HL-60 (cell line): Measurements from ENCODE around the gene LCE3C.

Source experiments
- DNase-seq, 2 experiments: peaks; one replicate each; pipeline ENCODE4 v3.0.0-alpha.2; 2010 to 2020; ENCODE audit warnings: low read depth in 1 of 2, low spot score in 1 of 2
- H3K27ac ChIP-seq: fragments of 250-450 bp; sonication (Bioruptor Pico); replicated peaks from 2 replicates; pipeline ENCODE4 v1.5.1; 2020; ENCODE audit warnings: mild to moderate bottlenecking, moderate library complexity
- H3K27me3 ChIP-seq: fragments of 250-450 bp; sonication (Bioruptor Pico); 2 replicates; pipeline ENCODE4 v1.5.1; 2021; ENCODE audit warnings: mild to moderate bottlenecking, moderate library complexity; ENCODE audit not compliant: insufficient read depth, poor library complexity, severe bottlenecking
- H3K4me3 ChIP-seq: replicated peaks from 2 replicates; pipeline ENCODE4 v1.5.1; 2011; ENCODE audit warnings: mild to moderate bottlenecking, control low read depth, low read length; ENCODE audit not compliant: insufficient read depth
- GABPA ChIP-seq: IDR thresholded peaks from 2 replicates; pipeline ENCODE4 v1.6.1; 2012; ENCODE audit warnings: low read depth
- POLR2AphosphoS5 ChIP-seq: IDR thresholded peaks from 2 replicates; pipeline ENCODE4 v1.6.1; 2012; ENCODE audit warnings: low read depth
- SPI1 ChIP-seq: IDR thresholded peaks from 2 replicates; pipeline ENCODE4 v1.6.1; 2012; ENCODE audit warnings: low read depth, mild to moderate bottlenecking, borderline replicate concordance
- TF ChIP-seq, protein P1 (sequence below): IDR thresholded peaks from 2 replicates; pipeline ENCODE4 v1.6.1; 2012; ENCODE audit warnings: low read depth; ENCODE audit not compliant: insufficient replicate concordance
- TF ChIP-seq, protein P2 (sequence below): IDR thresholded peaks from one replicate; pipeline ENCODE4 v1.5.1; 2011; ENCODE audit warnings: low read length, control low read depth, inconsistent platforms; ENCODE audit not compliant: insufficient read depth

Gene LCE3C

DNA sequence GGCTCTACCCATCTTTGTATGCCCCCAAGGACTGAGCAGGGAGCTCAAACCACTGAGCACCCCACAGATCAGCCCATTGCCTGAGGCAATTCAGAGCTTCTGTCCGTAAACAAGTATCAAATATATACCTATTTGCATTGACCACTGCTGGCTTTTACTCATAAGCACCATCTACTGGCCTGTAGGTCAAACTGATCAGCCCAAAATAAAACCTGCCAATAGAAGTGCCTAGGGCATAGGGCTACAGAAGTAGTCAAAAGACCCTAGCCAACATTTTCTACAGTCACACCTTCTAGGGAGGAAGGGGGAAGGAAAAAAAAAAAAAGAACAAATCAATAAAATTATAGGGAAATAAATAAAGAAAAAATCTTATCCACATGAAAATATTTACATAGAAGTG, 14.4 kb upstream of the LCE3C start:
- TF ChIP-seq GABPA (no peak), POLR2AphosphoS5 (no peak), SPI1 (no peak)
- TF ChIP-seq, protein P1, sequence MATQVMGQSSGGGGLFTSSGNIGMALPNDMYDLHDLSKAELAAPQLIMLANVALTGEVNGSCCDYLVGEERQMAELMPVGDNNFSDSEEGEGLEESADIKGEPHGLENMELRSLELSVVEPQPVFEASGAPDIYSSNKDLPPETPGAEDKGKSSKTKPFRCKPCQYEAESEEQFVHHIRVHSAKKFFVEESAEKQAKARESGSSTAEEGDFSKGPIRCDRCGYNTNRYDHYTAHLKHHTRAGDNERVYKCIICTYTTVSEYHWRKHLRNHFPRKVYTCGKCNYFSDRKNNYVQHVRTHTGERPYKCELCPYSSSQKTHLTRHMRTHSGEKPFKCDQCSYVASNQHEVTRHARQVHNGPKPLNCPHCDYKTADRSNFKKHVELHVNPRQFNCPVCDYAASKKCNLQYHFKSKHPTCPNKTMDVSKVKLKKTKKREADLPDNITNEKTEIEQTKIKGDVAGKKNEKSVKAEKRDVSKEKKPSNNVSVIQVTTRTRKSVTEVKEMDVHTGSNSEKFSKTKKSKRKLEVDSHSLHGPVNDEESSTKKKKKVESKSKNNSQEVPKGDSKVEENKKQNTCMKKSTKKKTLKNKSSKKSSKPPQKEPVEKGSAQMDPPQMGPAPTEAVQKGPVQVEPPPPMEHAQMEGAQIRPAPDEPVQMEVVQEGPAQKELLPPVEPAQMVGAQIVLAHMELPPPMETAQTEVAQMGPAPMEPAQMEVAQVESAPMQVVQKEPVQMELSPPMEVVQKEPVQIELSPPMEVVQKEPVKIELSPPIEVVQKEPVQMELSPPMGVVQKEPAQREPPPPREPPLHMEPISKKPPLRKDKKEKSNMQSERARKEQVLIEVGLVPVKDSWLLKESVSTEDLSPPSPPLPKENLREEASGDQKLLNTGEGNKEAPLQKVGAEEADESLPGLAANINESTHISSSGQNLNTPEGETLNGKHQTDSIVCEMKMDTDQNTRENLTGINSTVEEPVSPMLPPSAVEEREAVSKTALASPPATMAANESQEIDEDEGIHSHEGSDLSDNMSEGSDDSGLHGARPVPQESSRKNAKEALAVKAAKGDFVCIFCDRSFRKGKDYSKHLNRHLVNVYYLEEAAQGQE: no peak
- TF ChIP-seq, protein P2, sequence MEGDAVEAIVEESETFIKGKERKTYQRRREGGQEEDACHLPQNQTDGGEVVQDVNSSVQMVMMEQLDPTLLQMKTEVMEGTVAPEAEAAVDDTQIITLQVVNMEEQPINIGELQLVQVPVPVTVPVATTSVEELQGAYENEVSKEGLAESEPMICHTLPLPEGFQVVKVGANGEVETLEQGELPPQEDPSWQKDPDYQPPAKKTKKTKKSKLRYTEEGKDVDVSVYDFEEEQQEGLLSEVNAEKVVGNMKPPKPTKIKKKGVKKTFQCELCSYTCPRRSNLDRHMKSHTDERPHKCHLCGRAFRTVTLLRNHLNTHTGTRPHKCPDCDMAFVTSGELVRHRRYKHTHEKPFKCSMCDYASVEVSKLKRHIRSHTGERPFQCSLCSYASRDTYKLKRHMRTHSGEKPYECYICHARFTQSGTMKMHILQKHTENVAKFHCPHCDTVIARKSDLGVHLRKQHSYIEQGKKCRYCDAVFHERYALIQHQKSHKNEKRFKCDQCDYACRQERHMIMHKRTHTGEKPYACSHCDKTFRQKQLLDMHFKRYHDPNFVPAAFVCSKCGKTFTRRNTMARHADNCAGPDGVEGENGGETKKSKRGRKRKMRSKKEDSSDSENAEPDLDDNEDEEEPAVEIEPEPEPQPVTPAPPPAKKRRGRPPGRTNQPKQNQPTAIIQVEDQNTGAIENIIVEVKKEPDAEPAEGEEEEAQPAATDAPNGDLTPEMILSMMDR: no peak
- H3K27ac ChIP-seq: no peak overlapping the region
- DNase-seq: no peak
- H3K27me3 ChIP-seq: no peaks in the 10 kb centered on the region
- H3K4me3 ChIP-seq: no peak overlapping the region

DNA sequence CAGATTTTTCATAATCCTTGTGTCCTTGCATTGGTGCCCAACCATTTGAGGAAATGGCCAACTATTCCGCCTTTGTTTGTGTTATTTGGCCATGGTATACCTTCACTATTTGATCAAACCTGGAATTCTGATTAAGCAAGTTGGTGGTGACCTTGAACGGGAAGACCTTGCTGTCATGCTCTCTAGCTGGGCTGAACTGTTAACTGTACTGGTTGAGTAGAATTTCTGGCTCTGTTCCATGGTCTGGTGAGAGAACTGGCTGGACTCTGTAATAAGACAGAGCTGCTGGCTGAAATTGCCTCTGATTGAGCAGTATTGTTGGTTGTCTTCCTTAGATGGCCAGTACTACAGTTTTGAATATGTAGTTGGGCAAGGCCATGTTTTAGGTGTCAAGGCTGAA, 3.0 kb upstream of the LCE3C start:
- TF ChIP-seq, protein P1: no peak
- TF ChIP-seq, protein P2: no peak
- TF ChIP-seq GABPA (no peak), POLR2AphosphoS5 (no peak), SPI1 (no peak)
- Histone ChIP-seq H3K27ac (no peak overlapping the region), H3K4me3 (no peak overlapping the region), H3K27me3 (no peaks in the 10 kb centered on the region)
- DNase-seq: no peak

DNA sequence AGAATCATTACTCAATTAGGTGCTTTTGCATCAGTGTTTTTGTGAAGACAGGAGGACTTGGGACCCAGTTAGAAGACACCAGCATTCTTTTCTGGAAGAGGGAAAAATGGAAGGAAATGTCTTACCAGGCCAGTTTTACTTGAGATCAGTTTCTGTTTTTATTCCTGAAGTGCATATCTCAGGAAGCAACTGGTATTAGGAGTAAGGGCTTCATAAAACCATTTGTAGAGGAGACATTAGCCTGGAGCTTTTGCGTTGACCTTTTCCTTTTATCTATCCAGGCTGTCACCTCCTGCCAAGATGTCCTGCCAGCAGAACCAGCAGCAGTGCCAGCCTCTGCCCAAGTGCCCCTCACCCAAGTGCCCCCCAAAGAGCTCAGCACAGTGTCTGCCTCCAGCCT, 13.5 kb downstream of the LCE3C start, which contains the start of gene LCE3B:
TSS of gene LCE3B (plus strand) at position 301 of the 400 bp plus-strand sequence. CDS start at position 301, 0 bp downstream.
- TF ChIP-seq GABPA (no peak), SPI1 (no peak), POLR2AphosphoS5 (no peak)
- TF ChIP-seq, protein P1: no peak
- TF ChIP-seq, protein P2: no peak
- Histone ChIP-seq H3K27ac (no peak within 1 kb of the TSS), H3K4me3 (no peak within 1 kb of the TSS), H3K27me3 (no peaks in the 10 kb centered on the region)
- DNase-seq: no peak
